ENCODE data around the gene COL6A3. TPM values are rescaled to one million over a fixed set of nuclear protein-coding genes. Genes with fewer than 3 reads are reported as not detected.

The COL6A3 gene
- total RNA-seq, 2 donors from 2014 or later, result 61.6 to 103 TPM

DNA sequence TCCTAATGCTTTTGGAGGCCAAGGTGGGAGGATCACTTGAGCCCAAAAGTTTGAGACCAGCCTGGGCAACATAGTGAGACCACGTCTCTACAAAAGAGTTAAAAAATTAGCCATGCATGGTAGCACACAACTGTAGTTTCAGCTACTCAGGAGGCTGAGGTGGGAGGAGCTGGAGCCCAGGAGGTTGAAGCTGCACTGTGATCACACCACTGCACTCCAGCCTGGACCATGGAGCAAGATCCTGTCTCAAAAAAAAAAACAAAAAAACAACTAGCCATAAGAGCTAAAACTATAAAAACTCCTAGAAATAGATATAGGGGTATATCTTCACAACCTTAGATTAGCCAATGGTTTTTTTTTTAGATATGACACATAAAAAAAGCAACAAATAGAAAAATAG is 16.9 kb upstream of the COL6A3 start:
- no peak for DNase-seq (ENCODE audit: low spot score)
- no peaks in the 10 kb centered on the region for H3K36me3 ChIP-seq
- TF ChIP-seq, protein P1, sequence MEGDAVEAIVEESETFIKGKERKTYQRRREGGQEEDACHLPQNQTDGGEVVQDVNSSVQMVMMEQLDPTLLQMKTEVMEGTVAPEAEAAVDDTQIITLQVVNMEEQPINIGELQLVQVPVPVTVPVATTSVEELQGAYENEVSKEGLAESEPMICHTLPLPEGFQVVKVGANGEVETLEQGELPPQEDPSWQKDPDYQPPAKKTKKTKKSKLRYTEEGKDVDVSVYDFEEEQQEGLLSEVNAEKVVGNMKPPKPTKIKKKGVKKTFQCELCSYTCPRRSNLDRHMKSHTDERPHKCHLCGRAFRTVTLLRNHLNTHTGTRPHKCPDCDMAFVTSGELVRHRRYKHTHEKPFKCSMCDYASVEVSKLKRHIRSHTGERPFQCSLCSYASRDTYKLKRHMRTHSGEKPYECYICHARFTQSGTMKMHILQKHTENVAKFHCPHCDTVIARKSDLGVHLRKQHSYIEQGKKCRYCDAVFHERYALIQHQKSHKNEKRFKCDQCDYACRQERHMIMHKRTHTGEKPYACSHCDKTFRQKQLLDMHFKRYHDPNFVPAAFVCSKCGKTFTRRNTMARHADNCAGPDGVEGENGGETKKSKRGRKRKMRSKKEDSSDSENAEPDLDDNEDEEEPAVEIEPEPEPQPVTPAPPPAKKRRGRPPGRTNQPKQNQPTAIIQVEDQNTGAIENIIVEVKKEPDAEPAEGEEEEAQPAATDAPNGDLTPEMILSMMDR (IDR thresholded peaks at IDR 0.05), result no peak
- no peak overlapping the region for H3K27ac ChIP-seq
- H3K4me1 ChIP-seq, result peaks cover 0 to 42% of the 10 kb centered on the region in 2 donors
- no peaks in the 10 kb centered on the region for H3K9me3 ChIP-seq
- H3K27me3 ChIP-seq, result no peaks in the 10 kb centered on the region
- H3K4me3 ChIP-seq, result no peak overlapping the region

DNA sequence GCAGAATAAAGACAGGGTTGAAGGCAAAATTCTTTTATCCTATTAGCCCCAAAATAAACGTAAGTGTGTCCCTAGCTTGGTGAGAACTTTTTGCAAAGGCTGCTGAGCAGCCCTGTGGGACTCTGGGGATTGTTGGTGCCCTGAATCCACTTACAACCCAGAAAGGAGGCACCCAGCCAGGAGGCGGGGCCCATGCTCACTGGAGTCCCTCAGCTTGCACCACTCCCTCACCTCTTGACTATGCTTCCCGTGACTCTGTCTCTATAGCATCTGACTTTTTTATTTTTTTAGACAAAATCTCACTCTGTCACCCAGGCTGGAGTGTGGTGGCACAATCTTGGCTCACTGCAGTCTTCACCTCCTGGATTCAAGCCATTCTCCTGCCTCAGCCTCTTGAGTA is 15.8 kb upstream of the COL6A3 start:
- Histone ChIP-seq H3K4me1 (peaks cover 0 to 42% of the 10 kb centered on the region in 2 donors), H3K27me3 (no peaks in the 10 kb centered on the region), H3K36me3 (no peaks in the 10 kb centered on the region), H3K4me3 (no peak overlapping the region), H3K27ac (no peak overlapping the region), H3K9me3 (no peaks in the 10 kb centered on the region)
- no peak for DNase-seq (ENCODE audit: low spot score)
- TF ChIP-seq, protein P1 (IDR thresholded peaks at IDR 0.05), result no peak

DNA sequence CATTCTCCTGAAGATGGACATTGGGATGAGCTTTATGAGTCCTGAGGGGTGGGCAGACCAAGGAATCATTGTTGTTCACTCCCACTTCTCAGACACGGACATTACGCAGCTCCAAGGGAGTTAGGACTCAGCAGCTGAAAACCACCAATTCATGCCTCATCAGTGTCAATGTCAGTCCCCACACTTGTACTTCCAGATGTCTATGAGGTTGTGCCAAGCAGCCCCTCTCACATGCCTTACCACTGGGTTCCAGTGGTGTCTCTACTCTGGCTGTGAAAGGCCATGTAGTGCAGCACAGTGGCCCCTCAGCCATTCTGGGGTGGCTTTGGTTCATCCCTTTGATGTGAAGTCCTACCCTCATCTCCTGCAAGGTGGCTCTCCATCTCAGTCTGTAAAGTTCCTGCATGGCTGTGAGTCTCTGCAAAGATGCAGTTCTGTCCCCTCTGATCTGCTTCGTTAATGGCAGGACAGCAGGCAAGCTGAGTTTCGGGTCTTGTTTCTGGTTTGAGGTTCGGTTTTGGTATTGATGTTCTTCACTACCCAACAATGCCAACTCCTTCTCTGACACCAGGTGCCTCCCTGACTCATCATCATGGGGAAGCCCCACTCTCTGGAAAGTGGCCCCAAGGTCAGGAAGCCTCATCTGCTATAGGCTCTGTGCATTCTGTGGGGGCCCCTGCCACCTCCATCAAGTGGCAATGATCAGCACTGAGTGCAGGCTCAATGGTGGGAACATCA is 14.0 kb upstream of the COL6A3 start:
- Histone ChIP-seq H3K9me3 (no peaks in the 10 kb centered on the region), H3K27ac (no peak overlapping the region), H3K36me3 (no peaks in the 10 kb centered on the region), H3K4me3 (no peak overlapping the region), H3K4me1 (peaks cover 0 to 24% of the 10 kb centered on the region in 2 donors), H3K27me3 (no peaks in the 10 kb centered on the region)
- TF ChIP-seq, protein P1 (IDR thresholded peaks at IDR 0.05), result no peak
- DNase-seq (ENCODE audit: low spot score), result no peak

DNA sequence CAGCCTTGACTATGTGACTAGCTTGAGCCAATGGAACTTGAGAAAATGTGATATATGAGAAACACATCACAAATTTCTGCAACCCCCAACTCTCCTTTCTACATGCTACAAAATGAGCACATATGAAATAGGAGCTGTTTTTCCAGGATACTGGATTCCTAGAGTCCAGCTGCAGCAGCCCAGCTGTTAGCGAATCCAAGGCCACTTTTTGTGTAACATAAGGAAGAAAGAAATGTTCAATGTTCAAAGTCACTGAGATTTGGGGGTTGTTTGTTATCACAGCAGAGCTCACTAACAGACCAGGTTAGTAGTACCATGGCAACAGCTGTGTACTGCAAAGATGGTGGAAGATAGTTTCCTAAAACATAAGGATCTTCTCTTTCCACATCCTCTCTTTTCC is 12.6 kb upstream of the COL6A3 start:
- no peak for DNase-seq (ENCODE audit: low spot score)
- TF ChIP-seq, protein P1 (IDR thresholded peaks at IDR 0.05), result no peak
- no peak overlapping the region for H3K27ac ChIP-seq
- H3K9me3 ChIP-seq, result no peaks in the 10 kb centered on the region
- no peaks in the 10 kb centered on the region for H3K36me3 ChIP-seq
- H3K27me3 ChIP-seq, result no peaks in the 10 kb centered on the region
- H3K4me1 ChIP-seq, result peaks cover 0 to 20% of the 10 kb centered on the region in 2 donors
- no peak overlapping the region for H3K4me3 ChIP-seq

DNA sequence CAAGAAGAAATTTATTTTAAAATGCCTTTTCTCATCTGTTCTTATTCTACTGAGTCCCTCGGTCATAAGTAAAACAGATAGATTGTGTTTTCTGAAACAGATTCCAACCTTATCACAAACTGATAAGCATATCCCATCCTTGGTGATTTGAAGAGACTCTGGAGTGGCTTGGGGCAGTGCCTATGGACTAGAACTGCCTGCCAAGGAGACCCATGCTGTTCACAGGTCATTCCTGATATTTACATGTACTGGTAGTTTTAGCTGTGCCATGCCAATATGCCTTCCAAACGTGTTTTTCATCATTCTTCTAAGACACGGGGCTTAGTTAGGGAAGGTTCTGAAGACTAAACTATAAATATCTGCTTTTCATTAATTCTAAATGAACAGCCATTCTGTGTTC is 11.4 kb upstream of the COL6A3 start:
- H3K27ac ChIP-seq, result no peak overlapping the region
- TF ChIP-seq, protein P1 (IDR thresholded peaks at IDR 0.05), result no peak

DNA sequence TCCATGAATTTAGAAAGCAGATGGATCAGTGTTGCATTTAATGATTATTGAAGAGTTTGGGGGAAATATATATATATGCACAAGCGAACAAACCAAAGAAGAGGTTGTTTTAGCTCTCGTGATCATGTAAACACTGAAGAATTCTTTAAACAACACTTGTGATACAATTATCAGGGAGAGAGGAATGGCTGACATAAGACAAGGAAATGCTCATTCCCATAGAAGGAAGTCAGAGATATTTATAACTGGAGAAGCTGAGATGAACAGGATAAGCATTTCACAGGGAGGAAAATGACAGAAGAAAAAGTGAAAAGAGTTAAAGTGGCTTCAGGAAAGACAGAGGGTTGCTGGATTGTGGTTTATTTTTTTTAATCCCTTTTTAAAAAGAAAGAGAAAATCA is 10.6 kb upstream of the COL6A3 start:
- Histone ChIP-seq H3K27ac (no peak overlapping the region), H3K36me3 (no peaks in the 10 kb centered on the region), H3K27me3 (no peaks in the 10 kb centered on the region), H3K4me3 (no peak overlapping the region), H3K9me3 (no peaks in the 10 kb centered on the region), H3K4me1 (peaks cover 0 to 23% of the 10 kb centered on the region in 2 donors)
- DNase-seq (ENCODE audit: low spot score), result no peak
- TF ChIP-seq, protein P1 (IDR thresholded peaks at IDR 0.05), result no peak

More for the DNA sequence above, 11.4 kb upstream of the COL6A3 start:
- Histone ChIP-seq H3K27me3 (no peaks in the 10 kb centered on the region), H3K4me1 (peaks cover 0 to 23% of the 10 kb centered on the region in 2 donors), H3K36me3 (no peaks in the 10 kb centered on the region), H3K9me3 (no peaks in the 10 kb centered on the region), H3K4me3 (no peak overlapping the region)
- DNase-seq (ENCODE audit: low spot score), result no peak

Measured in right atrium auricular region (tissue), 2 donors.